ENCODE measurements around the gene SPAG4.
A peak's percentile ranks its signal among the peaks of the same experiment; 100 is the strongest.

SPAG4 gene

DNA sequence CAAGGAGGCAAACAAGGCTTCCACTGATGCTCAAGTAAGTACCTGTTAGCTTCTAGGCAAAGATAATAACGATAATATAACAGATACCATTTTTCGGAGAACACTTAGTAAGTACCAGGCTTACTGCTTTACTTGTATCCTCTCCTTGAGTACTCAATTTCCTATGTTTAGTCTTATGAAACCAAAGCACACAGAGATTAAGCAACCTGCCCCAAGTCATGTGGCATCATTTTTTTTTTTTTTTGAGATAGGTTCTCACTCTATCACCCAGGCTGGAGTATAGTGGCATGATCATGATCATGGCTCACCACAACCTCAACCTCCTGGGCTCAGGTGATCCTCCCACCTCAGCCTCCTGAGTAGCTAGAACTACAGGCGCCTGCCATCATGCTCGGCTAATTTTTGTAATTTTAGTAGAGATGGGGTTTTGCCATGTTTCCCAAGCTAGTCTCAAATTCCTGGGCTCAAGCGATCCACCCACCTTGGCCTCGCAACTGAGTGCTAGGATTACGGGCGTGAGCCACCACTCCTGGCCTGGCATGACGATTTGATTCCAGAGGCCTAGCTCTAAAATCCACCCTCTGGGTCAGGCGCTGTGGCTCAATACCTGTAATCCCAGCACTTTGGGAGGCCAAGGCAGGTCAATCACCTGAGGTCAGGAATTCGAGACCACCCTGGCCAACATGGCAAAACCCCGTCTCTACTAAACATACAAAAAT is 14.0 kb downstream of the SPAG4 start:
- no peak for ATAC-seq
- H3K9me3 Mint-ChIP-seq: no peaks in the 10 kb centered on the region
- no peaks in the 10 kb centered on the region for H3K27me3 Mint-ChIP-seq
- H3K36me3 Mint-ChIP-seq: peaks cover 65% of the 10 kb centered on the region
- H3K4me3 Mint-ChIP-seq: no peak overlapping the region
- H3K27ac Mint-ChIP-seq: no peak overlapping the region
- peaks cover 8% of the 10 kb centered on the region for H3K4me1 Mint-ChIP-seq

DNA sequence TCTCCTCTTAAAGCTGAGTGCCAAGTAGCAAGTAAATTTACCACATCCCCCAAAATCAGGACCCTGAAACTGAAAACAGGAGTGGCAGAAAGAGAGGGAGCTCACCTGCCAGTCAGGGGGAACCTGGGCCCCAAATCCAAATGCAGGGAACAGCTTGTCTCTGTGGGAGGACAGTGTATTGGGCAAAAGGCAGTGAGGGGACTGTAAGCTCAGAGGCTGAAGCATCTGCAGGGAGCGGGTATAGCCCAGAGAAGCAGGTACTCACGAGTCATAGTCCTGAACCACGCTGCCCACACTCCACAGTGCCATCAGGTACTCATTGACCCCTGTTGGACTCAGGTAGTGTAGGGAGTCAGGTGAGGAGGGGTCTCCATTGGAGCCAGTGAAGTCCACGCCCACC is 15.0 kb downstream of the SPAG4 start:
- no peaks in the 10 kb centered on the region for H3K27me3 Mint-ChIP-seq
- H3K36me3 Mint-ChIP-seq: peaks cover 70% of the 10 kb centered on the region
- H3K4me1 Mint-ChIP-seq: peaks cover 17% of the 10 kb centered on the region
- no peak overlapping the region for H3K4me3 Mint-ChIP-seq
- no peak overlapping the region for H3K27ac Mint-ChIP-seq
- H3K9me3 Mint-ChIP-seq: no peaks in the 10 kb centered on the region
- no peak for ATAC-seq

DNA sequence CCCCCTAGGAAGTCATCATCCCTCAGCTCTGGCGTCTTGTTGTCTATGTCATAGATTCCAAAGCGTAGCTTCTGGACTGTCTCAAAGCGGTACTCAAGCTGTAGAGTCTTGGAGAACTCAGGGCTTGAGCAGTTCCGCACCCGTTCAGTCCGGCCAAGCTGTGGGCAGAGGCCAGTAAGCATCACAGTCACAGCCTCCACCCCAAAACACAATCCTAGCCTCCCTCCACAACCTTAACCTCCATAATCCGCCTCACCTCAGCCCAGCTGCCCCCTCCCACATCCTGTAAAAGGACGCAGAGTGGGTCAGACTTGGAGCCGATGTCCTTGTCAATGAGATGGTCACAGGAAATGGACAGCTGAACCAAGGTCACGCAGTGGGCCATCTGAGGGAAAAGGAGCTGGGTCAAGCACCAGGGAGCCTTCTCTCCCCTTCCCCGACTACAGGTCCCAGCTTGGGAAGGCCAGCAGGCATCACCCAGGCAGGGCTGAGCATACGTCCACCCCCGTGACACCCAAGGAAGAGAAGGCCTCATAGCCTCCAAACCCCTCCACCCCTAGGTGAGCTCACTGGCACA is 17.0 kb downstream of the SPAG4 start:
- H3K36me3 Mint-ChIP-seq: peaks cover 56% of the 10 kb centered on the region
- no peak overlapping the region for H3K4me3 Mint-ChIP-seq
- H3K9me3 Mint-ChIP-seq: no peaks in the 10 kb centered on the region
- no peak overlapping the region for H3K27ac Mint-ChIP-seq
- no peaks in the 10 kb centered on the region for H3K27me3 Mint-ChIP-seq
- H3K4me1 Mint-ChIP-seq: peaks cover 32% of the 10 kb centered on the region
- no peak for ATAC-seq

DNA sequence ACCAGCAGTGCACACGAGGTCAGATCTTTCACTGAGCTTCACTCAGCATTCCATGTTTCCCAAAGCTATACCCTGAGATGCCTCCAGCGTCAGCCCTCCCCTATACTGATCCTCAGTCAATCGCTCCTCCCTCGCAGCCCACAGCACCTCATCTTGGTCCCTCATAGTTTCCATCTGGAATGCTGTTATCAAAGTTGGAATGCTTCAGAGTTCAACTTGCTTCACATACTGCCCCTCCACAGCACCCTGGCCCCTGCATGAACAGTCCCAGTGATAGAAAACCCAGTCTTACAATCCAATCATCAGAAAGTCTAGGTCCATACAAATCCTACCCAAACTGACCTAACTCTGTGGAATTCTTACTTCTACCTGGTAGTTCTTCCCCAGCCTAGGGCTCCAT is 20.0 kb downstream of the SPAG4 start:
- peaks cover 45% of the 10 kb centered on the region for H3K36me3 Mint-ChIP-seq
- no peaks in the 10 kb centered on the region for H3K27me3 Mint-ChIP-seq
- H3K4me1 Mint-ChIP-seq: peaks cover 49% of the 10 kb centered on the region
- H3K9me3 Mint-ChIP-seq: no peaks in the 10 kb centered on the region
- no peak for ATAC-seq
- no peak overlapping the region for H3K27ac Mint-ChIP-seq
- H3K4me3 Mint-ChIP-seq: no peak overlapping the region

DNA sequence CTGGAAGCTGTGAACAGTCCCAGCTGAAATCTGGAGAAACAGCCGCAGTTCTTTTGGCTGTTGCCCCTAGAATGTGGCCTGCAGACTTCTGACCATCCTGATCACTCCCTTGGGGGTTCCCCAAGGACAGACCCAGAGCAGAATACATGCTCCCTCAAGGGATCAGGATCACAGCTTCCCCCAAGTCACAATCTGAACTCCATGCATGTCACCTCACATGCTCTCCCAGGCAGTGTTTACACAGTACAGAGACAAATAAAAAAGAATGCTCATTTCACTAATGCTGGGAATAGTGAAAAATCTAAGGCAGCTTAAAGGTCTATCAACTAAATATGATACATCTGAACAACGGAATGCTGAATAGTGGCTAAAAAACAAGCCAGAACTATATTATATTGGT is 20.5 kb downstream of the SPAG4 start:
- Mint-ChIP-seq H3K27me3 (no peaks in the 10 kb centered on the region), H3K9me3 (no peaks in the 10 kb centered on the region), H3K36me3 (peaks cover 48% of the 10 kb centered on the region), H3K27ac (no peak overlapping the region), H3K4me1 (peaks cover 53% of the 10 kb centered on the region), H3K4me3 (no peak overlapping the region)
- ATAC-seq: no peak

DNA sequence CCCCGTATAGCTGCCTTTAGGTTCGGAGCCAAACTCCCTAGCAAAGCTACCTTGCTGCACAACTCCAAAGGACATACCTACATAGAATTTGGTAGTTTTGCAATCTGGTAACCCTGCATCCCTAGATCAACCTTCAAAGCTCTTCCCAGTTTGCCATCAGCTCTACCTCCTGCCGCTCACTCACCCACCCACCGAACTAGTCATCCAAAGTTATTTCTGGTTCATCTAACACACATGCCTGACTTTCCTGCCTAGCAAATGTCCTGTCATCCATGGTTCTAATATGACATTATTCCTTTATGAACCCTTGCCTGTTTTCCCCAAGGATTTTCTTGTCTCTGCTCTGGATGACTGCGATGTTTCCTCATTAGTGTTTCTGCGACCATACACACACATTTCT is 21.6 kb downstream of the SPAG4 start:
- H3K4me1 Mint-ChIP-seq: peaks cover 63% of the 10 kb centered on the region
- peaks cover 52% of the 10 kb centered on the region for H3K36me3 Mint-ChIP-seq
- H3K27me3 Mint-ChIP-seq: no peaks in the 10 kb centered on the region
- no peaks in the 10 kb centered on the region for H3K9me3 Mint-ChIP-seq
- no peak overlapping the region for H3K27ac Mint-ChIP-seq
- ATAC-seq: no peak
- no peak overlapping the region for H3K4me3 Mint-ChIP-seq

DNA sequence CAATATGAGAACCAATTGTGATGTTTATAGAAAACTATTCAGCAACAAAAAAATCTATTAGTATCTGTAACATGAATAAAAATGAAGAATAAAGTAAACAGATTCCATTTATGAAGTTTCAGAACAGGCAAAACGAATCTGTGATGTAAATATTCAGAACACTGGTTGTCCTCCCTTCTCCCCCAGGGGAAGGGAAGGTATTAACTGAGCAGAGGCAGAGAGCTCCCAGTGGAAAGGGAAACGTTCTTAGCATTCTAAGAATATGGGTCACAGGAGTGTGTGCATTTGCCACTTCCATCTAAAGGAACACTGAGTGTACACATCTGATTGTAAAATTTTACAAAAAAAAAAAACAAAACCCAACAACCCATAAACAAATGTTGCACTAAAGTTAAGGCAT is 23.1 kb downstream of the SPAG4 start:
- Mint-ChIP-seq H3K4me3 (no peak overlapping the region), H3K36me3 (peaks cover 51% of the 10 kb centered on the region), H3K27me3 (no peaks in the 10 kb centered on the region), H3K4me1 (peaks cover 72% of the 10 kb centered on the region), H3K9me3 (no peaks in the 10 kb centered on the region), H3K27ac (no peak overlapping the region)
- no peak for ATAC-seq

DNA sequence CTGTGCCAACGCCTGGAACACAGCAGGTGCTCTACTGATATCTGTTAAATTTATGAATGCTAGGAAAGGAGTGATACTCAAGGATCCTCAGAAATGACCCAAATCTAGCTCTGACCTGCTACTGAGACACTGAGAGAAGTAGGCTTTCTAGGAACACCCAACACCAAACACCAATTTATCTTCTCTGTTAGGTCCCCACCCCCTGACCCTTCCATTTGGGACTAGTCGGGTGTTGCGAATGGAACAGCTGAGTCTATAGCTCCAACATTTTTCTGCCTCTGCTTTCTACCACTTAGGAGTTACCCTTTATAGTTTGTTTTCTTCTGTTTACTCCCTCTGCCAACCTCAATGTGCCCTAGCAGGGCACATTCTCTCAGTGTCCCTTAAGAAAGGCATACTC is 25.1 kb downstream of the SPAG4 start:
- peak overlapping the region; percentile 33 for H3K27ac Mint-ChIP-seq
- peaks cover 69% of the 10 kb centered on the region for H3K4me1 Mint-ChIP-seq
- peaks cover 40% of the 10 kb centered on the region for H3K36me3 Mint-ChIP-seq
- no peaks in the 10 kb centered on the region for H3K9me3 Mint-ChIP-seq
- H3K4me3 Mint-ChIP-seq: no peak overlapping the region
- no peak for ATAC-seq
- H3K27me3 Mint-ChIP-seq: no peaks in the 10 kb centered on the region

DNA sequence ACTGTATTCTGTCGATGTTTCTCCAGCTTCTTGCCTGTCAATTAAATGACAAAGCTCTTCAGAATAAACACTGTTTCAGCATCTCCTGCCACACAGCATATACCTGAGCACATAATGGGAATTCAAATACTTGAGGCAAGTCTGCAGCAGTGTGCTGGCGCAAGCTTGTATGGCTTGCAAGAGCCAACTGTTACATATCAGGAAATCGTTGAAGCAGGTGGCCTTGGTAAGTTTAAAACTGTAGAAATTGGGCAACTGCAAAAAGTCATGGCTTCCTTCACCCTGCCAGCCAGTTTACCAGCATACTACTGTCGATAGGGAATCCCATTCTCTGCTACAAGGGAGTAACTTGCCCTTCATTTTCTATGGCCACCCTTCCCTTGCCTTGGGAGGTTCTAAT is 26.1 kb downstream of the SPAG4 start:
- no peaks in the 10 kb centered on the region for H3K27me3 Mint-ChIP-seq
- H3K36me3 Mint-ChIP-seq: peaks cover 35% of the 10 kb centered on the region
- peaks cover 71% of the 10 kb centered on the region for H3K4me1 Mint-ChIP-seq
- no peaks in the 10 kb centered on the region for H3K9me3 Mint-ChIP-seq
- no peak overlapping the region for H3K27ac Mint-ChIP-seq
- no peak for ATAC-seq
- no peak overlapping the region for H3K4me3 Mint-ChIP-seq

DNA sequence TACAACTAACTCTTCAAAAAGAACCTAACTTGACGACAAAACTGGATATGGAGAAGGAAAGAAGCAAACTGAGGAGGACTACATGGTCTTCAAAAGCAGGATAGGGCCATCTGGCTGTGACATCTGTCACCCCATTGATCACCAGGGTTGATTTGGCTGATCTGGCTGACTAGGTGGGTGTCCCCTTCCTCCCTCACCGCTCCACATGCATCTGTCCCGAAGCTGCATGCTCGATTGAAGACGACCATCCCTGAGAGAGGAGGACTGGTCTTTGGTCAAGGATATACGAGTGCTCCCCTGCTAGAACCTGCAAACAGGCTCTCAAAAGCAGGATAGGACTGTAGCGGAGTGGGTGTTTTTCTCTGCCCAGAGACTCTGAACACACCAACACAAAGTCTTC is 27.4 kb downstream of the SPAG4 start:
- Mint-ChIP-seq H3K36me3 (peaks cover 35% of the 10 kb centered on the region), H3K4me3 (no peak overlapping the region), H3K4me1 (peaks cover 58% of the 10 kb centered on the region), H3K9me3 (no peaks in the 10 kb centered on the region), H3K27me3 (no peaks in the 10 kb centered on the region), H3K27ac (no peak overlapping the region)
- ATAC-seq: no peak

DNA sequence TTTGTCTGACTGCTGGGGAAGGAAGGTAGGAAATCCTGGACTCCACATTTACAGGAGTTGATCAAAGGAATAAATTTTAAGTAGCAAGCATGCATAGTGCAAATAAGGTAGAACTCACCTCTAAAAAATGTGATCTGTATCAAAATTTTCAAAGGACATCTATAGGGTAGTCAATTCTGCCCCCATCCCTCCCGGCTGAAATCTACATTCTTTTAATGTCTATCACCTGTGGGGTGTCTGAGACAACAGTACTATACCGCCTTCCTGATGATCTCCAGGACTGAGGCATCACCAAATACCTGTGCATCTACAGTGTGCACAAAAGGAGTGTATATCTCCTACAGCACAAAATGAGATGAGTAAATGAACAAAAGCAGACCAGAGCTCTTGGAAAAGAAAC is 29.2 kb downstream of the SPAG4 start:
- H3K27me3 Mint-ChIP-seq: no peaks in the 10 kb centered on the region
- ATAC-seq: no peak
- no peak overlapping the region for H3K27ac Mint-ChIP-seq
- peaks cover 54% of the 10 kb centered on the region for H3K4me1 Mint-ChIP-seq
- peaks cover 38% of the 10 kb centered on the region for H3K36me3 Mint-ChIP-seq
- no peak overlapping the region for H3K4me3 Mint-ChIP-seq
- no peaks in the 10 kb centered on the region for H3K9me3 Mint-ChIP-seq

DNA sequence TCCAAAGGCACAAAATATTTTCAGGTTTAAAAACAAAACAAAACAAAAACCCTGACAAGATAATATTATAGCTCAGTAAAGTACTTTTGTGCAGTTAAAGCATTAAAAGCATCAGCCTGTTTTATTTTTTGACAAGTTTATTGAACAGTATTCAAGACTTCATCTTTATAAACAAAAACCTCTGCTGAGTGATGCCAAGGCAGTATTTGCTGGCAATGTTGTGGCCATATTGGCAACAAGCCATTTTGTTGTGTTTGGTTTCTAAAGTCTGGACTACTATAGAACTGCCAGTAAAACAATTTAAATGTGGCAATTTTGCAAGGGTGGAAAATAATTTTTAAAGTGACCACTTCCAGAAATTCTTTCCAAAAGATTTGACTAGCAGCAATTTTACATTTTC is 33.2 kb downstream of the SPAG4 start:
- no peak for ATAC-seq
- Mint-ChIP-seq H3K4me1 (peaks cover 25% of the 10 kb centered on the region), H3K9me3 (no peaks in the 10 kb centered on the region), H3K4me3 (no peak overlapping the region), H3K27ac (no peak overlapping the region), H3K36me3 (peaks cover 19% of the 10 kb centered on the region), H3K27me3 (no peaks in the 10 kb centered on the region)

DNA sequence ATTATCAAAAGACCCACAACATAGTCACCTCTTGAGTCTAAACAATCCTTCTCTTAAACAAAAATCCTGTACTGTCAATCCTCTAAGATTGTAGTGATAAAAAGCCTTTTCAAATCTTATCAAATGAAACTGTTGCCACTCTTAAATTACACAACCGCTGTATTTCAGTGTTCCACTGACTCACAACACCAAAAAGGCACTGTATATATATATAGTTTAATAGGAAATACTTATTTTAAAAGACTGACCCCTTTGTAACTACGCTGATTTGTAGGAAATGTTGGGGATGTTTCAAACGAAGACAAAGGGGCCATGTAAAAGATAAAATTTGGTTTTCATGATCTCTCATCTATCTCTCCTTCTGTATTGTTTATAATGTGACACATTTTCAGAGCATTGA is 35.0 kb downstream of the SPAG4 start:
- Mint-ChIP-seq H3K4me1 (peaks cover 20% of the 10 kb centered on the region), H3K27me3 (no peaks in the 10 kb centered on the region), H3K4me3 (no peak overlapping the region), H3K9me3 (no peaks in the 10 kb centered on the region), H3K36me3 (peaks cover 19% of the 10 kb centered on the region), H3K27ac (no peak overlapping the region)
- ATAC-seq: no peak

DNA sequence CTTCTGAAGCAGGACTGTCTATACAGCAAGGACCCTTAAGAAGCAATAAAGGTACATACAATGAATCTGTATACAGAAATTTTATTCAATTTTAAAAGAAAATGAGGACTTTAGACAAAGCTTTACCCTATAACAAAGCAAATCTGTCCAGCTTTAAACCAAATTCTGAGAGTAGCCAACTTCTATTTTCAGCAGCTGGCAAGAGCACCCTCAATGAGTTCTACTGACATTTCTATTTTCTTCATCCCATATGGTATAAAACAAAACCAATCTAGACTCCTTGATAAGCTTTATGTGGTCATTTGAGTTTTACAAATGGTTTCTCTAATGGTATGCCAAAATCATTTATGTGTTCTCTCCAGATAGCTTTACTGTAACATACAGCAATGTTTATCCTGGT is 36.3 kb downstream of the SPAG4 start:
- no peaks in the 10 kb centered on the region for H3K9me3 Mint-ChIP-seq
- no peak overlapping the region for H3K4me3 Mint-ChIP-seq
- peaks cover 19% of the 10 kb centered on the region for H3K36me3 Mint-ChIP-seq
- H3K27ac Mint-ChIP-seq: no peak overlapping the region
- peaks cover 17% of the 10 kb centered on the region for H3K4me1 Mint-ChIP-seq
- H3K27me3 Mint-ChIP-seq: no peaks in the 10 kb centered on the region
- ATAC-seq: no peak

DNA sequence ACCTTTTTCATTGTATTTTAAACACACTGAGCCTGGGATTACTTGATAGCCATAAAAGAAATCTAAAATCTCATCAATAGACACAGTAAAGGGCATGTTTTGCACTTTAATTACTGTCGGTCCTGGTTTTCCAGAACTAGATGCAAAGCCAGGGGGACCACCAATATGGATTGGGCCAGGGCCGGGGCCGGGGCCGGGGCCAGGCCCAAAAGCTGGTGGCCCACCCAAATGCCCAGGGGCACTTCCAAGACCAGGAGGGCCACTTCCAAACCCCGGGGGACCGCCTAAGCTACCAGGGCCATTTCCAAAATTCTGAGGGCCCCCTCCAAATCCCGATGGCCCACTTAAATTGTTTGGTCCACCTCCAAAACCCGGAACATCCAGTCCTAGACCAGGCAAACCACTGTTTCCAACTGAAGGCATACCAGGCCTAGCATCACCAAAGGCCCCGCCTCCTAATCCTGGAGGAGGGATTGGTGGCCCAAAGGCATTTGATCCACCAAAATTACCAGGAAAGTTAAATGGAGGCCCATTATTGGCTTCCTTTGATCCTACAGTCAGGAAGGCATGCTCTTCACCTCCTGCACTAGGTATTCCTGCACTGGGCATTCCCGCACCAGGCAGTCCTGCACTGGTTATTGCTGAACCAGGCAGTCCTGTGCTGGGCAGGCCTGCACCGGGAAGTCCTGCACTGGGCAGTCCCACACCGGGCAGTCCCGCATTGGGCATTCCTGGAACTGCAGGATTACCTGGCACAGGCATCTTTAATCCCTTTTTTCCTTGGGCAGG is 37.2 kb downstream of the SPAG4 start:
- Mint-ChIP-seq H3K36me3 (peaks cover 25% of the 10 kb centered on the region), H3K4me1 (peaks cover 25% of the 10 kb centered on the region), H3K4me3 (no peak overlapping the region), H3K27me3 (no peaks in the 10 kb centered on the region), H3K9me3 (no peaks in the 10 kb centered on the region), H3K27ac (no peak overlapping the region)
- ATAC-seq: no peak

DNA sequence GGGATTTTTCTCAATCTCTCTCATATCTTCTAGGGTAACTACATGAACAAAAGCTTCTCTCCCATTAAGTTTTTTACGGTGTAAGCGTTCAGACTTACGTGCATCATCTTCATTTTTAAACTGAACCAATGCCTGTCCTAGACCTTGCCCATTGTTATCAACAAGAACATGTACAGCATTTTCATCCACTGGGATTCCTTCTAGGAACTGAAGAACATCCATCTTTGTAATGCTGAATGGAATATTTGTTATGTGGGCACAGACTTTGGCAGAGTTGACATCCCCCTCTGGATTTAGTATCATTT is 37.8 kb downstream of the SPAG4 start:
- no peaks in the 10 kb centered on the region for H3K9me3 Mint-ChIP-seq
- peaks cover 23% of the 10 kb centered on the region for H3K36me3 Mint-ChIP-seq
- no peaks in the 10 kb centered on the region for H3K27me3 Mint-ChIP-seq
- no peak for ATAC-seq
- no peak overlapping the region for H3K4me3 Mint-ChIP-seq
- no peak overlapping the region for H3K27ac Mint-ChIP-seq
- H3K4me1 Mint-ChIP-seq: peaks cover 25% of the 10 kb centered on the region
